ENCODE data around the gene LDLRAD3. TPM values are rescaled to one million over a fixed set of nuclear protein-coding genes. Genes with fewer than 3 reads are reported as not detected.

LDLRAD3 gene
- total RNA-seq, 1 experiment from 2014 or later, result 15.3 TPM

- no peaks in the 10 kb centered on the region for H3K79me2 ChIP-seq (ENCODE audit: low read length)
- no peak overlapping the region for H2AFZ ChIP-seq (ENCODE audit: low read length)
- BruUV-seq (replicated peaks), result no TSS peak
- no peaks in the 10 kb centered on the region for H3K9me3 ChIP-seq (ENCODE audit: low read length)
- ATAC-seq (no peak), DNase-seq (no peak)
- H3K4me2 ChIP-seq (ENCODE audit: low read length), result no peak overlapping the region
- H3K27me3 ChIP-seq (ENCODE audit: low read length), result no peaks in the 10 kb centered on the region
- H3K36me3 ChIP-seq (ENCODE audit: low read depth, low read length), result no peaks in the 10 kb centered on the region
- no peak overlapping the region for H3K9ac ChIP-seq (ENCODE audit: low read length)
- TF ChIP-seq EZH2 (IDR thresholded peaks at IDR 0.05; ENCODE audit: low read length, unreplicated experiment) (no peak), CTCF (conservative IDR thresholded peaks at IDR 0.05; ENCODE audit: low read depth, low read length) (no peak), EZH2phosphoT487 (IDR thresholded peaks at IDR 0.05; ENCODE audit: borderline replicate concordance, low read length) (no peak)
- H3K27ac ChIP-seq (ENCODE audit: low read length), result no peak overlapping the region
- H3K9me2 ChIP-seq (replicated peaks; ENCODE audit: low read length), result no peaks in the 10 kb centered on the region
- no peaks in the 10 kb centered on the region for H4K20me1 ChIP-seq (ENCODE audit: low read length)
- H3K4me1 ChIP-seq (ENCODE audit: insufficient read depth, low read length), result no peaks in the 10 kb centered on the region
- no peak overlapping the region for H3K4me3 ChIP-seq (ENCODE audit: low read length)
- no peaks in the 10 kb centered on the region for H3F3A ChIP-seq (ENCODE audit: low read length, unreplicated experiment)
- CTCF ChIA-PET, result no interaction called here
- POLR2A ChIA-PET (ENCODE audit: unreplicated experiment), result no interaction called here
- intact Hi-C loops (cut with micrococcal nuclease), result no loop called here
Measured at GRCh38 chr11:36105743-36106581, 162.1 kb downstream of the LDLRAD3 start.

- intact Hi-C loops (cut with micrococcal nuclease), result no loop called here
- H4K20me1 ChIP-seq (ENCODE audit: low read length), result no peaks in the 10 kb centered on the region
- H3K9ac ChIP-seq (ENCODE audit: low read length), result no peak overlapping the region
- H3K9me2 ChIP-seq (replicated peaks; ENCODE audit: low read length), result no peaks in the 10 kb centered on the region
- H2AFZ ChIP-seq (ENCODE audit: low read length), result no peak overlapping the region
- H3K9me3 ChIP-seq (ENCODE audit: low read length), result no peaks in the 10 kb centered on the region
- BruUV-seq (replicated peaks), result no TSS peak
- ATAC-seq (no peak), DNase-seq (no peak)
- H3F3A ChIP-seq (ENCODE audit: low read length, unreplicated experiment), result no peaks in the 10 kb centered on the region
- no peak overlapping the region for H3K27ac ChIP-seq (ENCODE audit: low read length)
- ChIA-PET POLR2A (ENCODE audit: unreplicated experiment) (no interaction called here), CTCF (no interaction called here)
- 0 out of 2 replicates have a peak, but pooled peaks cover 3% of the 10 kb centered on the region for H3K36me3 ChIP-seq (ENCODE audit: low read depth, low read length)
- H3K27me3 ChIP-seq (ENCODE audit: low read length), result no peaks in the 10 kb centered on the region
- TF ChIP-seq EZH2phosphoT487 (IDR thresholded peaks at IDR 0.05; ENCODE audit: borderline replicate concordance, low read length) (no peak), CTCF (conservative IDR thresholded peaks at IDR 0.05; ENCODE audit: low read depth, low read length) (no peak), EZH2 (IDR thresholded peaks at IDR 0.05; ENCODE audit: low read length, unreplicated experiment) (no peak)
- no peak overlapping the region for H3K4me2 ChIP-seq (ENCODE audit: low read length)
- no peaks in the 10 kb centered on the region for H3K4me1 ChIP-seq (ENCODE audit: insufficient read depth, low read length)
- no peaks in the 10 kb centered on the region for H3K79me2 ChIP-seq (ENCODE audit: low read length)
- H3K4me3 ChIP-seq (ENCODE audit: low read length), result no peak overlapping the region
Measured at GRCh38 chr11:36107547-36107946, 163.7 kb downstream of the LDLRAD3 start.

GRCh38 chr11:36108881-36109589 lies 165.2 kb downstream of the LDLRAD3 start:
- intact Hi-C loops (cut with micrococcal nuclease), result no loop called here
- Histone ChIP-seq H3K4me2 (ENCODE audit: low read length) (no peak overlapping the region), H3K4me3 (ENCODE audit: low read length) (no peak overlapping the region), H3K79me2 (ENCODE audit: low read length) (no peaks in the 10 kb centered on the region), H3K27ac (ENCODE audit: low read length) (no peak overlapping the region), H3K4me1 (ENCODE audit: insufficient read depth, low read length) (no peaks in the 10 kb centered on the region), H3K9me2 (replicated peaks; ENCODE audit: low read length) (no peaks in the 10 kb centered on the region), H4K20me1 (ENCODE audit: low read length) (no peaks in the 10 kb centered on the region), H3K9ac (ENCODE audit: low read length) (no peak overlapping the region), H3K9me3 (ENCODE audit: low read length) (no peaks in the 10 kb centered on the region), H3K27me3 (ENCODE audit: low read length) (no peaks in the 10 kb centered on the region), H2AFZ (ENCODE audit: low read length) (no peak overlapping the region), H3K36me3 (ENCODE audit: low read depth, low read length) (peaks cover 11% of the 10 kb centered on the region; the same call in 1 of the 2 replicates), H3F3A (ENCODE audit: low read length, unreplicated experiment) (no peaks in the 10 kb centered on the region)
- ChIA-PET CTCF (no interaction called here), POLR2A (ENCODE audit: unreplicated experiment) (no interaction called here)
- DNase-seq (no peak), ATAC-seq (no peak)
- TF ChIP-seq EZH2phosphoT487 (IDR thresholded peaks at IDR 0.05; ENCODE audit: borderline replicate concordance, low read length), result no peak
- TF ChIP-seq EZH2 (IDR thresholded peaks at IDR 0.05; ENCODE audit: low read length, unreplicated experiment), result no peak
- TF ChIP-seq CTCF (conservative IDR thresholded peaks at IDR 0.05; ENCODE audit: low read depth, low read length), result no peak
- BruUV-seq (replicated peaks), result no TSS peak

All from PC-3 (cell line).